IMR-90 (cell line): ENCODE results near the gene NT5DC3. TPM values are rescaled to one million over a fixed set of nuclear protein-coding genes. Genes with fewer than 3 reads are reported as not detected.

Experiments
- ATAC-seq: fragments of 200-7000 bp; cut with Tn5 transposase; 2 replicates; pipeline ENCODE4 v1.9.1; 2020; ENCODE audit warnings: low read depth, mild to moderate bottlenecking, moderate library complexity
- BruUV-seq: library from RNA; stranded (reverse); fragments of 400-500 nt; replicated peaks from 2 replicates; lab custom pipeline; 2021; lab: Mats Ljungman, UMichigan
- CTCF ChIA-PET: fragments of 300-600 bp; formaldehyde crosslinking; extraction: SDS; loops from one replicate; lab custom pipeline; 2021; ENCODE audit warnings: antibody characterized with exemption; lab: Yijun Ruan, JAX
- POLR2A ChIA-PET: fragments of 300-600 bp; sonication (Branson Sonifier 250); formaldehyde crosslinking; loops from one replicate; lab custom pipeline; 2022; ENCODE audit warnings: antibody characterized with exemption; ENCODE audit not compliant: unreplicated experiment; lab: Charles Lee
- DNase-seq: peaks from one replicate; pipeline ENCODE4 v3.0.0; 2013
- H2AFZ ChIP-seq: replicated peaks from 2 replicates; pipeline ENCODE3; 2013; ENCODE audit warnings: low read length, mild to moderate bottlenecking; ENCODE audit not compliant: poor library complexity
- H2AK5ac ChIP-seq: 2 replicates; pipeline ENCODE4 v1.6.1; 2013; ENCODE audit warnings: low read depth, low read length, inconsistent platforms
- H2AK9ac ChIP-seq: replicated peaks from 2 replicates; pipeline ENCODE3; 2013; ENCODE audit warnings: mild to moderate bottlenecking, low read depth, low read length, moderate library complexity; ENCODE audit not compliant: poor library complexity
- H2BK120ac ChIP-seq: 2 replicates; pipeline ENCODE4 v1.6.1; 2013; ENCODE audit warnings: low read depth, low read length, inconsistent platforms
- H2BK15ac ChIP-seq: 3 replicates; pipeline ENCODE4 v1.6.1; 2013; ENCODE audit warnings: low read depth, low read length, inconsistent platforms
- H2BK20ac ChIP-seq: 2 replicates; pipeline ENCODE4 v1.6.1; 2013; ENCODE audit warnings: low read depth, mild to moderate bottlenecking, inconsistent platforms, low read length, moderate library complexity
- H2BK5ac ChIP-seq: 2 replicates; pipeline ENCODE4 v1.6.1; 2013; ENCODE audit warnings: mild to moderate bottlenecking, low read depth, low read length, inconsistent platforms; ENCODE audit not compliant: poor library complexity, severe bottlenecking
- H3K14ac ChIP-seq: replicated peaks from 2 replicates; pipeline ENCODE4 v1.6.1; 2013; ENCODE audit warnings: low read depth, low read length, inconsistent platforms
- H3K18ac ChIP-seq: 2 replicates; pipeline ENCODE4 v1.6.1; 2013; ENCODE audit warnings: low read depth, low read length, control low read depth
- H3K23ac ChIP-seq: 2 replicates; pipeline ENCODE4 v1.6.1; 2013; ENCODE audit warnings: low read depth, low read length, inconsistent platforms
- H3K27ac ChIP-seq: 2 replicates; pipeline ENCODE4 v1.5.1; 2013; ENCODE audit warnings: mild to moderate bottlenecking, control low read depth, low read length; ENCODE audit not compliant: insufficient read depth
- H3K27me3 ChIP-seq: 2 replicates; pipeline ENCODE4 v1.6.1; 2013; ENCODE audit warnings: low read length; ENCODE audit not compliant: control insufficient read depth, insufficient read depth
- H3K36me3 ChIP-seq: 2 replicates; pipeline ENCODE4 v1.6.1; 2013; ENCODE audit warnings: low read length, mixed read lengths; ENCODE audit not compliant: control insufficient read depth, insufficient read depth
- H3K4ac ChIP-seq: 2 replicates; pipeline ENCODE4 v1.6.1; 2013; ENCODE audit warnings: low read depth, low read length, inconsistent platforms
- H3K4me1 ChIP-seq: 2 replicates; pipeline ENCODE4 v1.6.1; 2013; ENCODE audit warnings: low read length, mixed read lengths; ENCODE audit not compliant: control insufficient read depth, insufficient read depth
- H3K4me2 ChIP-seq: 2 replicates; pipeline ENCODE4 v1.6.1; 2013; ENCODE audit warnings: low read depth, mild to moderate bottlenecking, control low read depth, low read length, moderate library complexity
- H3K4me3 ChIP-seq: 2 replicates; pipeline ENCODE4 v1.5.1; 2013; ENCODE audit warnings: low read depth, mild to moderate bottlenecking, control low read depth, low read length, moderate library complexity; ENCODE audit not compliant: insufficient read depth
- H3K56ac ChIP-seq: 2 replicates; pipeline ENCODE4 v1.6.1; 2013; ENCODE audit warnings: low read length, inconsistent platforms; ENCODE audit not compliant: insufficient read depth; ENCODE audit errors: extremely low read depth
- H3K79me1 ChIP-seq, 2 experiments: 2 replicates each; pipeline ENCODE4 v1.6.1; 2013; ENCODE audit warnings: low read length in 2 of 2, inconsistent platforms in 1 of 2, low read depth in 1 of 2
- H3K9ac ChIP-seq: 2 replicates; pipeline ENCODE4 v1.6.1; 2013; ENCODE audit warnings: low read depth, low read length, control low read depth
- H3K9me1 ChIP-seq: 2 replicates; pipeline ENCODE4 v1.6.1; 2013; ENCODE audit warnings: low read length, inconsistent platforms; ENCODE audit not compliant: insufficient read depth
- H3K9me3 ChIP-seq: 2 replicates; pipeline ENCODE4 v1.6.1; 2013; ENCODE audit warnings: low read length; ENCODE audit not compliant: control insufficient read depth, insufficient read depth
- H4K20me1 ChIP-seq: 2 replicates; pipeline ENCODE4 v1.6.1; 2013; ENCODE audit warnings: low read length, inconsistent platforms; ENCODE audit not compliant: insufficient read depth
- H4K5ac ChIP-seq: 2 replicates; pipeline ENCODE4 v1.6.1; 2013; ENCODE audit warnings: mild to moderate bottlenecking, low read depth, low read length, control low read depth
- H4K8ac ChIP-seq, 2 experiments: 2 replicates each; pipeline ENCODE4 v1.6.1; 2013; ENCODE audit warnings: low read depth in 2 of 2, low read length in 2 of 2, control low read depth in 1 of 2, inconsistent platforms in 1 of 2
- H4K91ac ChIP-seq: 2 replicates; pipeline ENCODE4 v1.6.1; 2013; ENCODE audit warnings: low read depth, low read length, inconsistent platforms; ENCODE audit not compliant: insufficient read depth
- CHD1 ChIP-seq: IDR thresholded peaks from 2 replicates; pipeline ENCODE4 v1.6.1; 2012; ENCODE audit warnings: low read depth, low read length, improper control_type of control experiment
- CTCF ChIP-seq: conservative IDR thresholded peaks from 2 replicates; pipeline ENCODE4 v1.5.1; 2012; ENCODE audit warnings: mild to moderate bottlenecking, low read depth, low read length, improper control_type of control experiment
- ELK1 ChIP-seq: fragments of 150-350 bp; IDR thresholded peaks from 2 replicates; pipeline ENCODE4 v1.6.1; 2016; ENCODE audit warnings: low read depth, mild to moderate bottlenecking, low read length, moderate library complexity, borderline replicate concordance
- MAFK ChIP-seq: IDR thresholded peaks from 2 replicates; pipeline ENCODE4 v1.6.1; 2012; ENCODE audit warnings: low read depth, low read length, improper control_type of control experiment
- MAZ ChIP-seq: IDR thresholded peaks from 2 replicates; pipeline ENCODE4 v1.6.1; 2012; ENCODE audit warnings: low read depth, mild to moderate bottlenecking, low read length, improper control_type of control experiment, moderate library complexity, borderline replicate concordance
- SMC3 ChIP-seq: fragments of 150-350 bp; IDR thresholded peaks from 2 replicates; pipeline ENCODE4 v1.6.1; 2016; ENCODE audit warnings: low read depth, mild to moderate bottlenecking, antibody characterized with exemption, low read length, moderate library complexity
- WGBS, 2 experiments: methylation state at CpG; one replicate each; pipeline versions ENCODE4 v1.1.5 to v1.1.7; 2013; ENCODE audit warnings: missing lambda C conversion rate in 2 of 2; ENCODE audit not compliant: insufficient read length in 1 of 2; ENCODE audit errors: extremely low coverage in 2 of 2; 5-methylcytosine and 5-hydroxymethylcytosine counted together
- dilution Hi-C: fragments of 300-500 bp; cut with HindIII; formaldehyde crosslinking; loops from one replicate; pipeline ENCODE4 v1.14.3; 2018; ENCODE audit warnings: low sequenced_read_pairs; ENCODE audit not compliant: unreplicated experiment
- in situ Hi-C: fragments of 300-500 bp; cut with MboI; formaldehyde crosslinking; loops from 3 replicates; pipeline ENCODE4 v1.14.3; 2019; ENCODE audit warnings: low sequenced_read_pairs, inconsistent platforms, mixed read lengths
- intact Hi-C: fragments of 100-400 bp; cut with micrococcal nuclease; formaldehyde crosslinking; loops from 2 replicates; pipeline ENCODE4 v1.10.0; 2022
- polyA plus RNA-seq, 3 experiments: library from polyadenylated mRNA; depleted of rRNA; stranded (reverse); fragments of >200 nt; gene quantifications; 2 replicates each; pipeline ENCODE4 v1.2.3, GENCODE V29; 2012; ENCODE audit warnings: low replicate concordance in 1 of 3
- total RNA-seq: library from RNA; depleted of rRNA; stranded (reverse); fragments of >200 nt; gene quantifications from 2 replicates; pipeline ENCODE4 v1.2.3, GENCODE V29; 2012

NT5DC3 gene
- total and polyA plus RNA-seq, 2 of the 4 experiments (the other 2 are of a cell fraction) = 7.3 to 17.6 TPM

- in situ Hi-C loops = no loop called here
- no peaks in the 10 kb centered on the region for H3K4me1 ChIP-seq
- CTCF ChIA-PET = no interaction called here
Observed at GRCh38 chr12:103751171-103751570, 89.9 kb downstream of the NT5DC3 start.

More at GRCh38 chr12:103751171-103751570, 89.9 kb downstream of the NT5DC3 start:
- POLR2A ChIA-PET = no interaction called here
- Histone ChIP-seq H3K9me3 (no peaks in the 10 kb centered on the region), H3K56ac (no peak overlapping the region), H2BK15ac (no peak overlapping the region), H3K27ac (no peak overlapping the region), H3K4me3 (no peak overlapping the region), H3K14ac (no peak overlapping the region), H3K9me1 (no peaks in the 10 kb centered on the region), H3K79me1 (no peaks in the 10 kb centered on the region), H2BK20ac (no peak overlapping the region), H4K20me1 (no peaks in the 10 kb centered on the region), H3K27me3 (no peaks in the 10 kb centered on the region), H2BK5ac (no peak overlapping the region), H3K4ac (no peak overlapping the region), H3K36me3 (no peaks in the 10 kb centered on the region), H2AK5ac (no peak overlapping the region), H3K9ac (no peak overlapping the region), H2AFZ (no peak overlapping the region), H3K23ac (no peak overlapping the region), H3K18ac (no peak overlapping the region), H2BK120ac (no peak overlapping the region), H4K91ac (no peak overlapping the region), H2AK9ac (no peak overlapping the region), H3K4me2 (no peak overlapping the region), H4K5ac (no peak overlapping the region), H4K8ac (no peak overlapping the region)
- dilution Hi-C loops = no loop called here
- no peak for ATAC-seq
- DNase-seq = no peak
- no TSS peak for BruUV-seq
- 67% methylated on average over 1 of the region's 1 CpG; no CpG with 5 or more reads in 1 of the 2 experiments for whole genome bisulfite sequencing, 2 experiments
- intact Hi-C loops = no loop called here
- TF ChIP-seq CHD1 (no peak), CTCF (no peak), MAZ (no peak), ELK1 (no peak), SMC3 (no peak), MAFK (no peak)
